ENCODE data around the gene FFAR4.
"Not testable (repeated sequence)": the region's sequence is repeated elsewhere in the genome, so short reads cannot be mapped to it uniquely, and the experiment has no call there.

Gene FFAR4

DNA sequence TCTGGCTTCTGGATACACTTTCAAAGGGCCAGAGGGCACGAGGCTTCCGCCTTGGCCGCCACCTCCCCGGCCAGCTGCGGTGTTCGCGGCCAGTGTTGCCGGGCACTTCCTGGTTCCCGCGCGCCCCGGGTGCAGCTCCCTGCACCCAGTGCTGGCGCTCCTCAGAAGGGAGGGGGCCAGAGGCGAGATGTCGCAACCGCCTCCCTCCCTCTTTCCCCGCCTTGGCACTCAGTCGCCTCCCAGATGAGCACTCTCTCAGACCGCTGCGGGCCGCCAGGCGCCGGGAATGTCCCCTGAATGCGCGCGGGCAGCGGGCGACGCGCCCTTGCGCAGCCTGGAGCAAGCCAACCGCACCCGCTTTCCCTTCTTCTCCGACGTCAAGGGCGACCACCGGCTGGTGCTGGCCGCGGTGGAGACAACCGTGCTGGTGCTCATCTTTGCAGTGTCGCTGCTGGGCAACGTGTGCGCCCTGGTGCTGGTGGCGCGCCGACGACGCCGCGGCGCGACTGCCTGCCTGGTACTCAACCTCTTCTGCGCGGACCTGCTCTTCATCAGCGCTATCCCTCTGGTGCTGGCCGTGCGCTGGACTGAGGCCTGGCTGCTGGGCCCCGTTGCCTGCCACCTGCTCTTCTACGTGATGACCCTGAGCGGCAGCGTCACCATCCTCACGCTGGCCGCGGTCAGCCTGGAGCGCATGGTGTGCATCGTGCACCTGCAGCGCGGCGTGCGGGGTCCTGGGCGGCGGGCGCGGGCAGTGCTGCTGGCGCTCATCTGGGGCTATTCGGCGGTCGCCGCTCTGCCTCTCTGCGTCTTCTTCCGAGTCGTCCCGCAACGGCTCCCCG, at the start of gene FFAR4:
Gene FFAR4 (plus strand): TSS at position 231 of the 842 bp plus-strand sequence. CDS start 56 bp downstream, at position 287.
- no peak within 1 kb of the TSS for H3K4me3 ChIP-seq (ENCODE audit: low read depth, low read length)
- no peak for DNase-seq (ENCODE audit: low read depth)

DNA sequence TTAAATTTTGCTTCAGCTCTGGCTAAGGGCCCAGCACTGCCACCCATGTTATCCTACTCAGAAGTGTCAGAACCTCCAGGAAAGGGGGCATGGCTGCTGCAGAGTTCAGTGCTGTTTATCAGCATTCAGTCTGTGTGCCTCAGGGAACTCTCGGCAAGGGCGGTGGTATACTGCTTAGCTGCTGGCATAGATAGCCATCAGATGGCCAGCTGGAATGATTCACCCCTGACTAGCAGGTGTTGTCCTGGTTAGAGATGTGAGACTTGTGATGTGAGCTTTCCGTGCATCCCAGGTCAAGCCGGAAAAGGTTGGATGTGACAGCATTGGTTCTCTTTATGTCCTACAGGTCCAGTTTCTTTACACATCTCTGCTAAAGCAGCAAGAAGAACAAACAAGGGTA, 47.9 kb upstream of the FFAR4 start:
- no peak for DNase-seq (ENCODE audit: low read depth)
- no peak overlapping the region for H3K4me3 ChIP-seq (ENCODE audit: low read depth, low read length)
- TF ChIP-seq, protein P1, sequence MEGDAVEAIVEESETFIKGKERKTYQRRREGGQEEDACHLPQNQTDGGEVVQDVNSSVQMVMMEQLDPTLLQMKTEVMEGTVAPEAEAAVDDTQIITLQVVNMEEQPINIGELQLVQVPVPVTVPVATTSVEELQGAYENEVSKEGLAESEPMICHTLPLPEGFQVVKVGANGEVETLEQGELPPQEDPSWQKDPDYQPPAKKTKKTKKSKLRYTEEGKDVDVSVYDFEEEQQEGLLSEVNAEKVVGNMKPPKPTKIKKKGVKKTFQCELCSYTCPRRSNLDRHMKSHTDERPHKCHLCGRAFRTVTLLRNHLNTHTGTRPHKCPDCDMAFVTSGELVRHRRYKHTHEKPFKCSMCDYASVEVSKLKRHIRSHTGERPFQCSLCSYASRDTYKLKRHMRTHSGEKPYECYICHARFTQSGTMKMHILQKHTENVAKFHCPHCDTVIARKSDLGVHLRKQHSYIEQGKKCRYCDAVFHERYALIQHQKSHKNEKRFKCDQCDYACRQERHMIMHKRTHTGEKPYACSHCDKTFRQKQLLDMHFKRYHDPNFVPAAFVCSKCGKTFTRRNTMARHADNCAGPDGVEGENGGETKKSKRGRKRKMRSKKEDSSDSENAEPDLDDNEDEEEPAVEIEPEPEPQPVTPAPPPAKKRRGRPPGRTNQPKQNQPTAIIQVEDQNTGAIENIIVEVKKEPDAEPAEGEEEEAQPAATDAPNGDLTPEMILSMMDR (IDR thresholded peaks at IDR 0.05; ENCODE audit: control insufficient read depth, extremely low read depth, insufficient read depth) = no peak

More for the DNA sequence above, at the start of gene FFAR4:
- TF ChIP-seq, protein P1 (IDR thresholded peaks at IDR 0.05; ENCODE audit: control insufficient read depth, extremely low read depth, insufficient read depth) = no peak

DNA sequence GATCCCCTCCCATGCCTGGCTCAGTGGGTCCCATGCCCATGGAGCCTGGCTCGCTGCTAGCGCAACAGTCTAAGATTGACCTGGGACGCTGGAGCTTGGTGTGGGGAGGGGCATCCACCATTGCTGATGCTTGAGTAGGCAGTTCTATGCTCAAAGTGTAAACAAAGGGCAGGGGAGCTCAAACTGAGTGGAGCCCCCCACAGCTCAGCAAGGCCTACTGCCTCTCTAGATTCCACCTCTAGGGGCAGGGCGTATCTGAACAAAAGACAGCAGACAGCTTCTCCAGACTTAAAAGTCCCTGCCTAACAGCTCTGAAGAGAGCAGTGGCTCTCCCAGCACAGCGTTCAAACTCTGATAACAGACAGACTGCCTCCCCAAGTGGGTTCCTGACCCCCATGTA, 31.2 kb upstream of the FFAR4 start:
- TF ChIP-seq, protein P1 (IDR thresholded peaks at IDR 0.05; ENCODE audit: control insufficient read depth, extremely low read depth, insufficient read depth) = no peak
- no peak overlapping the region for H3K4me3 ChIP-seq (ENCODE audit: low read depth, low read length)

DNA sequence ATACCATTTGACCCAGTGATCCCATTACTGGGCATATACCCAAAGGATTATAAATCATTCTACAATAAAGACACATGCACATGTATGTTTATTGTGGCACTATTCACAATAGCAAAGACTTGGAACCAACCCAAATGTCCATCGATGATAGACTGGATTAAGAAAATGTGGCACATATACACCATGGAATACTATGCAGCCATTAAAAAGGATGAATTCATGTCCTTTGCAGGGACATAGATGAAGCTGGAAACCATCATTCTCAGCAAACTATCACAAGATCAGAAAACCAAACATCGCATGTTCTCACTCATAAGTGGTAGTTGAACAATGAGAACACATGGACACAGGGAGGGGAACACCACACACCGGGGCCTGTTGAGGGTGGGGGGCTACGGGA, 25.6 kb upstream of the FFAR4 start:
- DNase-seq (ENCODE audit: low read depth); H3K4me3 ChIP-seq (ENCODE audit: low read depth, low read length): not testable (repeated sequence)

More for the DNA sequence above, 31.2 kb upstream of the FFAR4 start:
- DNase-seq (ENCODE audit: low read depth) = no peak

DNA sequence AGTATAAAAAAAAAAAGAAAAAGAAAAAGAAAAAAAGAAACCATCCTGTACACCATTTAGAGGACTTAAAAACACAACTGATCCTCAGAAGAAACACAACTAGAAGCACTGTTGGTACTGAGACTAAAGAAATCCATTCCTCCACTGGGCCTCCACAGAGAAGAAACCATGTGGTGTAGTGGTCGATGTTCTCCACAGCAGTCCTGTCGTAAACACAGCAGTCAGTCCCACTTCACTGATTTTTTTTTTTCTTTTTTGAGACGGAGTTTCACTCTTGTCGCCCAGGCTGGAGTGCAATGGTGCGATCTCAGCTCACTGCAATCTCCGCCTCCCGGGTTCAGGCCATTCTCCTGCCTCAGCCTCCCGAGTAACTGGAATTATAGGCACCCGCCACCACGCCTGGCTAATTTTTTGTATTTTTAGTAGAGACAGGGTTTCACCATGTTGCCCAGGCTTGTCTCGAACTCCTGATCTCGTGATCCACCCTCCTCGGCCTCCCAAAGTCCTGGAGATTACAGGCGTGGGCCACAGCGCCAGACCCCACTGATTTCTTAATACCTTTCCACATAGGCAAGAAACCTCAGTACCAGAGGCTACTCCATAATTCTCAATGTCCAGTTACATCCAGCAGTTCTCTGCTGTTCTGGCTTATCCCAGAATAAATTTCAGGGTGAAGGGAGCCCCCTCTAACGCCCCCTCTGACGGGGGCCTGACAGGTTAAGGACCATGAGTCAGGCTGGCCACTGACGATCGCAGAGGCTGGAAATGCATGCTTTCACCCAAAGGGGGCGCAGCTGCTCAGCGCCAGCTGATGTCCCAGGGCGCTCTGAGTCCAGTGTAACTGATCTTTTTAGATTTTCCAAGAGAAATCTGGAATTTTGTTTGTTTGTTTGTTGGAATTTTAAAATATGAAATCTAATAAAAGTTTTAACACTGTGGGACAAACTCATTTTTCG, 24.8 kb upstream of the FFAR4 start:
- H3K4me3 ChIP-seq (ENCODE audit: low read depth, low read length) = no peak overlapping the region
- TF ChIP-seq, protein P1 (IDR thresholded peaks at IDR 0.05; ENCODE audit: control insufficient read depth, extremely low read depth, insufficient read depth) = peak; percentile 36
- DNase-seq (ENCODE audit: low read depth) = no peak

DNA sequence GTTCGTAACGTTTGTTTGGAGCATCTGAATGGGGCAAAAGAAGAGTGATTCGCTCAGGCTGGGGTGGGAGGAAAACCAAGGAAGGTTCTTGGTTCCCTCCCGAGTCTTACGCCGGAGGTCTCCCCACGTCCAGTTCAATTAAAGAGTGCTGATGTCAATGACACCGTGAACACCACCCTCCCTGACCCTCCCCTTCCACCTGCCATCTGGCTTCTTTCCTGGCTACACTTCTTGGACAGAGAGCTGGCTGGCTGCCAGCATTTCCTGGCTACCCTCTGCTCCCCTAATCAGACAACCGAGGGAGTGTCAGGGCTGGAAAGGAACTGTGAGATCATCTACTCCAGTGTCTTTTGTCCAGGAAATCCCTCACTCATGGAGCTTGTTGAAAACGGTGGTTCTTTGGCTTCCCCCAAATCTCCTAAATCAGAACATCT, 24.1 kb upstream of the FFAR4 start:
- no peak for DNase-seq (ENCODE audit: low read depth)
- TF ChIP-seq, protein P1 (IDR thresholded peaks at IDR 0.05; ENCODE audit: control insufficient read depth, extremely low read depth, insufficient read depth) = no peak
- no peak overlapping the region for H3K4me3 ChIP-seq (ENCODE audit: low read depth, low read length)

DNA sequence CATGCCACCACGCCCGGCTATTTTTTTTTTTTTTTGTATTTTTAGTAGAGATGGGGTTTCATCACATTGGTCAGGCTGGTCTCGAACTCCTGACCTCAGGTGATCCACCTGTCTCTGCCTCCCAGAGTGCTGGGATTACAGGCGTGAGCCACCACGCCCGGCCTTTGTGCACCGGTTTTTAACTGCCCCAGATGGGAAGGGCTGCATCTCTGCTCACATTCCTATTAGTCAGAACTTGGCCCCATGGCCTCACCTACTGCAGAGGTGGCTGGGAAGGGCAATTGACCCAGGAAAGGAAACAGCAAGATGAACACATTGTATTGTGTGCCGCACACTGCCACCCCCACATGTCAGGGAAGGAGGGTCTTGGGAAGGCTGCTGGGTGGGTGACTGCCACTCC, 19.5 kb upstream of the FFAR4 start:
- not testable (repeated sequence) for H3K4me3 ChIP-seq (ENCODE audit: low read depth, low read length); DNase-seq (ENCODE audit: low read depth)

All from LNCaP clone FGC (cell line).